ENCODE results near the gene STARD6.

Gene STARD6

GRCh38 chr18:54284981-54285785 lies 72.5 kb downstream of the STARD6 start:
- ChIA-PET POLR2A (ENCODE audit: low non-redundant PET) (no interaction called here), CTCF (no interaction called here)
- peak; percentile 18 for DNase-seq (ENCODE audit: low spot score)
- no peak overlapping the region for H3K27ac ChIP-seq
- no peak for TF ChIP-seq CTCF (conservative IDR thresholded peaks at IDR 0.05; ENCODE audit: low read depth)

DNA sequence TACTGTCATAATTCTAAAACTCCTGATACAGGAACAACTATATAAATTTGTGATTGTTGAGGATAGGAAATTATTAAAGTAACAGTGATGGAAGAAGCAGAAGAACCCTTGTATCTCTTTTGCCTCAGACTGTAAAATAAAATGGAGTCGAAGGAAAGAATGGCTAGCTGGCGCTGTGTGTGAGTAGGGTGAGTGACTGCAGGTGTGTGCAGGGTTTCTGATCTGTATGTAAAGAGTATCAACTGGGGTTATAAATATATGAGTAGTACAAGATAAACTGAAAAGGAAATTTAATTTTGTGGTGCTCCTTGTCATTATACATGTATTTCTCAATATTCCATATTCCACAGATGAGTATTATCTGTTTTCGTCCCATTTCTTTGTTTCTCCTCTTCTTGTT lies 73.1 kb downstream of the STARD6 start:
- CTCF ChIA-PET, result no interaction called here
- H3K27ac ChIP-seq, result no peak overlapping the region
- POLR2A ChIA-PET (ENCODE audit: low non-redundant PET), result no interaction called here
- no peak for TF ChIP-seq CTCF (conservative IDR thresholded peaks at IDR 0.05; ENCODE audit: low read depth)
- no peak for DNase-seq (ENCODE audit: low spot score)

- no peak for DNase-seq (ENCODE audit: low spot score)
- CTCF ChIA-PET, result no interaction called here
- TF ChIP-seq CTCF (conservative IDR thresholded peaks at IDR 0.05; ENCODE audit: low read depth), result no peak
Observed at GRCh38 chr18:54280220-54280569, 77.5 kb downstream of the STARD6 start.

DNA sequence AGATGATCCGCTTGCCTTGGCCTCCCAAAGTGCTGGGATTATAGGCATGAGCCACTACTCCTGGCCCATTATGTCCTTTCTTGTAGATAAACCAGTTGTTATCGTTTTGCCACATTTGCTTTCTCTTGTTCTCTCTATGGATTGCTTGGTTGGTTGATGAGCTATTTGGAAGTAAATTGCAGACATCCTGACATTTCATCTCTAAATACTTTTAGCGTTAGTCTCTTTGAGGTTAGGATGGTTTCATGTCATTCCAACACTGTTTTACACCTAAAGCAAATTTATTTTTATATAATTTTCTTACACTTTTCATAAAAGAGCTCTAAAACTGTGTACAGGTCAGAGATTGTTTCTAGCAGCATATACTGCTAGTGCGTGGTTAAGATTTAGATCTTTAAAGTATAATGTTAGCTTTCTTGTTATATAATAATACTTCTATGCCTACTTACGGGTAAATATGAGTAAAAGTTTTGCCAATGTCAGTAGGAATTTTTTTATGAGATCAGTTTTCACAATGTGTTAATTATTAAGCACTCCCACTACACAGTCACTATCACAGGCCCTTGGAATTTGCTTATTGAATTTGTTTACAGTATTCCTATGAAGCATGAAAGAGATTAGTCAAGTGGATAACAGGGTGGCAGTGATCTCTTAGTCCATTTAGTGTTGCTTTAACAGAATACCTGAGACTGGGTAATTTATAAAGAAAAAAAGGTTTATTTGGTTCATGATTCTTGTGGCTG lies 78.0 kb downstream of the STARD6 start:
- DNase-seq (ENCODE audit: low spot score), result no peak
- H3K27ac ChIP-seq, result no peak overlapping the region
- ChIA-PET POLR2A (ENCODE audit: low non-redundant PET) (no interaction called here), CTCF (no interaction called here)
- no peak for TF ChIP-seq CTCF (conservative IDR thresholded peaks at IDR 0.05; ENCODE audit: low read depth)

More at GRCh38 chr18:54280220-54280569, 77.5 kb downstream of the STARD6 start:
- H3K27ac ChIP-seq, result no peak overlapping the region
- POLR2A ChIA-PET (ENCODE audit: low non-redundant PET), result no interaction called here

GRCh38 chr18:54278615-54279014 lies 79.0 kb downstream of the STARD6 start:
- TF ChIP-seq CTCF (conservative IDR thresholded peaks at IDR 0.05; ENCODE audit: low read depth), result no peak
- DNase-seq (ENCODE audit: low spot score), result no peak
- POLR2A ChIA-PET (ENCODE audit: low non-redundant PET), result no interaction called here
- CTCF ChIA-PET, result no interaction called here
- H3K27ac ChIP-seq, result no peak overlapping the region

DNA sequence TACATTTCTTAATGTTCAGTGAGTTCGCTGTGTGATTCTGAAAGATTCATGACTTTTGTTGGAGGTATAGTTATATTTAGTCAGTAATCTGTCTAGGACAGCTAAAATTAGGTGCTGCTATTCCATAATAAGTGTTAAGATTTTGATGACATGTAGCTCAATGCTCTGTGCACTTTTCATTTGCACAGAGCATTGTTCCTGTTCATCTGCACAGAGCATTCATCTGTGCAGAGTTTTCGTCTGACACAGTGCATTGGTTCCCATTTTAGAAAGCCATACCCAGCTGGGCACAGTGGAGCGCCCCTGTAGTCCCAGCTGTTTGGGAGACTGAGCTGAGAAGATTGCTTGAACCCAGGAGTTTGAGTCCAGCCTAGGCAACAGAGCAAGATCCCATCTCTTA lies 79.8 kb downstream of the STARD6 start:
- DNase-seq (ENCODE audit: low spot score), result no peak
- H3K27ac ChIP-seq, result no peak overlapping the region
- ChIA-PET POLR2A (ENCODE audit: low non-redundant PET) (no interaction called here), CTCF (no interaction called here)
- TF ChIP-seq CTCF (conservative IDR thresholded peaks at IDR 0.05; ENCODE audit: low read depth), result no peak

All from RWPE1 (cell line).